ENCODE data around the gene DNAL1.

- TF ChIP-seq, protein P1, sequence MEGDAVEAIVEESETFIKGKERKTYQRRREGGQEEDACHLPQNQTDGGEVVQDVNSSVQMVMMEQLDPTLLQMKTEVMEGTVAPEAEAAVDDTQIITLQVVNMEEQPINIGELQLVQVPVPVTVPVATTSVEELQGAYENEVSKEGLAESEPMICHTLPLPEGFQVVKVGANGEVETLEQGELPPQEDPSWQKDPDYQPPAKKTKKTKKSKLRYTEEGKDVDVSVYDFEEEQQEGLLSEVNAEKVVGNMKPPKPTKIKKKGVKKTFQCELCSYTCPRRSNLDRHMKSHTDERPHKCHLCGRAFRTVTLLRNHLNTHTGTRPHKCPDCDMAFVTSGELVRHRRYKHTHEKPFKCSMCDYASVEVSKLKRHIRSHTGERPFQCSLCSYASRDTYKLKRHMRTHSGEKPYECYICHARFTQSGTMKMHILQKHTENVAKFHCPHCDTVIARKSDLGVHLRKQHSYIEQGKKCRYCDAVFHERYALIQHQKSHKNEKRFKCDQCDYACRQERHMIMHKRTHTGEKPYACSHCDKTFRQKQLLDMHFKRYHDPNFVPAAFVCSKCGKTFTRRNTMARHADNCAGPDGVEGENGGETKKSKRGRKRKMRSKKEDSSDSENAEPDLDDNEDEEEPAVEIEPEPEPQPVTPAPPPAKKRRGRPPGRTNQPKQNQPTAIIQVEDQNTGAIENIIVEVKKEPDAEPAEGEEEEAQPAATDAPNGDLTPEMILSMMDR (IDR thresholded peaks at IDR 0.05 in 2 of 3, conservative IDR thresholded peaks at IDR 0.05 in 1 of 3; ENCODE audit: borderline replicate concordance in 1 of 3, insufficient read depth in 1 of 3, low read depth in 2 of 3, low read length in 2 of 3): peak in 2 of 3 experiments; percentile 6 to 26; a peak in 1 of 6 replicates
- TF ChIP-seq EZH2 (IDR thresholded peaks at IDR 0.05) (no peak), POLR2AphosphoS5 (IDR thresholded peaks at IDR 0.05; ENCODE audit: low read depth, low read length) (no peak), EGR1 (IDR thresholded peaks at IDR 0.05; ENCODE audit: low read depth) (no peak), SP1 (IDR thresholded peaks at IDR 0.05; ENCODE audit: low read depth) (no peak), ZFX (IDR thresholded peaks at IDR 0.05) (no peak), JUND (IDR thresholded peaks at IDR 0.05) (no peak), POLR2A (IDR thresholded peaks at IDR 0.05; ENCODE audit: borderline replicate concordance, extremely low read depth, insufficient read depth, insufficient read length) (no peak)
- TF ChIP-seq, protein P2, sequence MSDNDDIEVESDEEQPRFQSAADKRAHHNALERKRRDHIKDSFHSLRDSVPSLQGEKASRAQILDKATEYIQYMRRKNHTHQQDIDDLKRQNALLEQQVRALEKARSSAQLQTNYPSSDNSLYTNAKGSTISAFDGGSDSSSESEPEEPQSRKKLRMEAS (IDR thresholded peaks at IDR 0.05): no peak
Measured at GRCh38 chr14:73731111-73731510, 86.3 kb downstream of the DNAL1 start.
